ENCODE measurements around the gene PARD3. TPM values are rescaled to one million over a fixed set of nuclear protein-coding genes. Genes with fewer than 3 reads are reported as not detected.

The PARD3 gene
- total RNA-seq, 1 donor from 2014 or later = 37.5 TPM

DNA sequence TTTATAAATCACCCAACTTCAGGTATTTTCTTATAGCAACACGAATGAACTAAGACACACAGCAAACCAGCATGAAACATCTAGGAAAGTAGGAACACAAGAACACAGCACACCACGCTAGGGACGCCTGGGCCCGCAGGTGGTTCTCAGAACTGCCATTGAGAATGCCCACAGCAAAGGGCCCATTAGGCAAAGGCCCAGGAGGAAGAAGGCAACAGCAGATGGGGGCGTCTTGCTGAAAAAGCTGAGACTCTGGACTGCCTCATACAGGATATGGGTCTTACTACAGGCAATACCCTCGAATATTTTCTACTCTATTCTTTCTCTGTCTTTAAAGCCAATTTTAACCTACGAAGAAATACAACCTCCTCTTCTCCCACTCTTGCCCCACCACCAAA, 77.3 kb downstream of the PARD3 start:
- Histone ChIP-seq H3K36me3 (no peaks in the 10 kb centered on the region), H3K9me3 (no peaks in the 10 kb centered on the region), H3K4me1 (peaks cover 0 to 6% of the 10 kb centered on the region in 2 donors), H3K4me3 (no peak overlapping the region), H3K27me3 (no peaks in the 10 kb centered on the region), H3K27ac (no peak overlapping the region)
- no peak for DNase-seq (ENCODE audit: low spot score in 2 of 2)
- intact Hi-C loops (cut with DNase I) = no loop called here
- TF ChIP-seq, protein P1, sequence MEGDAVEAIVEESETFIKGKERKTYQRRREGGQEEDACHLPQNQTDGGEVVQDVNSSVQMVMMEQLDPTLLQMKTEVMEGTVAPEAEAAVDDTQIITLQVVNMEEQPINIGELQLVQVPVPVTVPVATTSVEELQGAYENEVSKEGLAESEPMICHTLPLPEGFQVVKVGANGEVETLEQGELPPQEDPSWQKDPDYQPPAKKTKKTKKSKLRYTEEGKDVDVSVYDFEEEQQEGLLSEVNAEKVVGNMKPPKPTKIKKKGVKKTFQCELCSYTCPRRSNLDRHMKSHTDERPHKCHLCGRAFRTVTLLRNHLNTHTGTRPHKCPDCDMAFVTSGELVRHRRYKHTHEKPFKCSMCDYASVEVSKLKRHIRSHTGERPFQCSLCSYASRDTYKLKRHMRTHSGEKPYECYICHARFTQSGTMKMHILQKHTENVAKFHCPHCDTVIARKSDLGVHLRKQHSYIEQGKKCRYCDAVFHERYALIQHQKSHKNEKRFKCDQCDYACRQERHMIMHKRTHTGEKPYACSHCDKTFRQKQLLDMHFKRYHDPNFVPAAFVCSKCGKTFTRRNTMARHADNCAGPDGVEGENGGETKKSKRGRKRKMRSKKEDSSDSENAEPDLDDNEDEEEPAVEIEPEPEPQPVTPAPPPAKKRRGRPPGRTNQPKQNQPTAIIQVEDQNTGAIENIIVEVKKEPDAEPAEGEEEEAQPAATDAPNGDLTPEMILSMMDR (IDR thresholded peaks at IDR 0.05) = no peak

DNA sequence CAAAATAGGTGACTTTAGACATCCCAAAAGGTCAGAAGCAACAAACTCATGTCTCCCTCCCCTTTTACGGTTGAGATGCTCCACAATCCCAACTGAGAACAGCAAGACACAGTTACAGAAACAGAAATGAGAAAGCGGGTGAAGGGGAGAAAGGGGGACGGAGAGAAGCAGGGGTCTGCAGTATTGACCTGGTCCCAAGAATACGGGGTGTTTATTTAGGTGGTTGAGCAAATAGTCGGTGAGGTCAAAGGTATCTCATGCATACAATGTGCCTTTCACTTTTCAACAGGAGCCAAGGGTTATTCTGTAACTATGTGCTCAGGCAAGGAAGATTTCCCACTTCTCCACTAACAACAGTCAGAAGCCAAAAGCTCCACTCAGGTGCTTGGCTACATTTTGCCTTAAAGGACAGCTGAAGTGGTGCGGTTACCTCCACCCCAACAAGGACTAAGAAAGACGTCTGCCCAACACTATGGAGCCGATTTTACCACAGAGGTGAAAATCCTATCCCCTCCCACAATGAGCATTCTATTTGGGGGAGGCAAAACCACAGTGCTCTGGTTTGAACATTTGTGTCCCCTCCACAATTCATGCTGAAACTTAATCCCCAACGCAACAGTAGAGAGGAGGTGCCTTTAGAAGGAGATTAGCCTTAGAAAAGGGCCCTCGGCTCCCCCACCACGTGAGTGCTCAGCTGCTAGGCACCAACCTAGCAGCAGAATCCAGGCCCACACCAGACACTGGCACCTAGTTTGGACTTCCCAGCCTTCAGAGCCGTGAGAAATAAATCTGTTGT, 77.9 kb downstream of the PARD3 start:
- H3K27me3 ChIP-seq = no peaks in the 10 kb centered on the region
- H3K36me3 ChIP-seq = no peaks in the 10 kb centered on the region
- TF ChIP-seq, protein P1 (IDR thresholded peaks at IDR 0.05) = no peak
- no peak overlapping the region for H3K4me3 ChIP-seq
- no peak overlapping the region for H3K27ac ChIP-seq
- peaks cover 0 to 8% of the 10 kb centered on the region in 2 donors for H3K4me1 ChIP-seq
- H3K9me3 ChIP-seq = no peaks in the 10 kb centered on the region
- DNase-seq (ENCODE audit: low spot score in 2 of 2) = no peak
- intact Hi-C loops (cut with DNase I) = no loop called here

DNA sequence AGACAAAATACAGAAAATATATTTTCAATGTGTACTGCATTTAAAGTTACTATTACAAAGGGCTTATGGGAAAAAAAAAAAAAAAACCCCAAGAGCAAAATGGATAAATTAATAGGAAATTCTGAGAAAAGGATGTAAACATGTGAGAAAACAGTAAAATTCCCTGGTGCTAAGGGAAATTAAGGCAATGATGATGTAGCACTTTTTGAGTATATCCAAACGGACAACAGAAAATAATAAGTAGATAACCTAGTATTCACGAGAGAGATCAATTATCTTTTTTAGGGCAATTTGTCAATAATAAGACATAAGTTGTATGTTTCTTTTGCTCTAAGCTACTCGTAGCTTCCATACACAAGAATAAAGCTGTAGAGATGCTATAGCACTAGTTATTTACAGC, 80.2 kb downstream of the PARD3 start:
- Histone ChIP-seq H3K4me3 (no peak overlapping the region), H3K27me3 (no peaks in the 10 kb centered on the region), H3K36me3 (no peaks in the 10 kb centered on the region), H3K4me1 (peaks cover 0 to 8% of the 10 kb centered on the region in 2 donors), H3K9me3 (no peaks in the 10 kb centered on the region), H3K27ac (no peak overlapping the region)
- TF ChIP-seq, protein P1 (IDR thresholded peaks at IDR 0.05) = no peak
- intact Hi-C loops (cut with DNase I) = no loop called here
- no peak for DNase-seq (ENCODE audit: low spot score in 2 of 2)

DNA sequence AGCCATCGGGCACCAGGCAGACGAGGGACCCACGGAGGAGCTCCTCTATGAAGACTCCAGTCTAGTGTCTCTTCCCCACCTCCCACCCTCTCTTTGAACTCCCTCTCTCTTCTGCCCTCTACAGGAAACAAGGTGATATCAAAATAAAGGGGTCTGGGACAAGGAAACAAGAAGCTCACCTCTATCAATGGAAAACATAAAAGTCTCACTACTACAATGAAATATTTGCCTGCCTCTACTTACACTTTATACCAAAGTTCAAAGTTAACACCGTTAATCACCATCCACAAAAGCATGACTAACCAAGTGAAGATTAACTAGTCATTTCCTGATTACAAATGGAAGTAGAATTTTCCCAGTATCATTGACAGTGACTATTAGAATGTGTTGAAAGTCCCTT, 82.2 kb downstream of the PARD3 start:
- Histone ChIP-seq H3K36me3 (no peaks in the 10 kb centered on the region), H3K27ac (no peak overlapping the region), H3K4me3 (no peak overlapping the region), H3K9me3 (no peaks in the 10 kb centered on the region), H3K27me3 (no peaks in the 10 kb centered on the region), H3K4me1 (peaks cover 0 to 9% of the 10 kb centered on the region in 2 donors)
- DNase-seq (ENCODE audit: low spot score in 2 of 2) = no peak
- TF ChIP-seq, protein P1 (IDR thresholded peaks at IDR 0.05) = no peak
- intact Hi-C loops (cut with DNase I) = no loop called here

DNA sequence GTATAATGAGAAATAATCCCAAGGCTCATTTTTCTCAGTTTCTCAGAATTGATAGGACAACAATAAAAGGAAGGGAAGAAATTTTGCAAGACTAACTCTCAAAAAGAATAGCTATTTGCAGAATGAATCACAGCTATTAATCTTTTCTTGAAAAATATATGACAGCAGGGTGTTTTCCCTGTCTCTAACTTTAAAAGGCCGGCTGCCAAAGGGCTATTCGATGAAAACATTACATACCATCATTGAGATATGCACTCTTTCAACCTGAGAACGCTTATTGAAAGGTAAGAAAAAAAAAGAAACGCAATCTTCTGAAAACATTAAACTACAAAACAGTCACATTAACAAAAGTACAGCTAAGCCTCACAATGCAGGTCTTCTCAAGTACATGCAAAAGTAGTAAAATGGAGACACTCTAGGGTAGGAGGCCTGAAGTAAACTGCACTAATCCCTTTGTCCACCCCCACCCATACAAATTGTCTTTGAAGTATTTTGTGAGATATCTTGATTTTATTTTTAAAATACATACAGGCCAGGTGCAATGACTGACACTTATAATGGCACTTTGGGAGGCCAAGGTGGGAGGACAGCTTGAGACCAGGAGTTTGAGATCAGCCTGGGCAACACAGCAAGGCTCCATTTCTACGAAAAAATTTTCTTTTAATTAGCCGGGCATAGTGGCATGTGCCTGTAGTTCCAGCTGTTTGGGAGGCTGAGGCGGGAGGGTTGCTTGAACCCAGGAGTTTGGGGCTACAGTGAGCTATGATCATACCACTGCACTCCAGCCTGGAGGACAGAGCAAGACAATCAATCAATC, 83.0 kb downstream of the PARD3 start:
- Histone ChIP-seq H3K9me3 (no peaks in the 10 kb centered on the region), H3K27me3 (no peaks in the 10 kb centered on the region), H3K36me3 (no peaks in the 10 kb centered on the region), H3K4me1 (peaks cover 0 to 11% of the 10 kb centered on the region in 2 donors), H3K4me3 (no peak overlapping the region), H3K27ac (no peak overlapping the region)
- no peak for DNase-seq (ENCODE audit: low spot score in 2 of 2)
- intact Hi-C loops (cut with DNase I) = no loop called here
- TF ChIP-seq, protein P1 (IDR thresholded peaks at IDR 0.05) = no peak
